SK-N-SH (cell line): ENCODE measurements around the gene ERI3. TPM values are rescaled to one million over a fixed set of nuclear protein-coding genes. Genes with fewer than 3 reads are reported as not detected.

Source experiments
- CTCF ChIA-PET: fragments of 300-600, 350-600 bp; formaldehyde crosslinking; extraction: SDS; loops from one replicate; lab custom pipeline; 2021; lab: Yijun Ruan, JAX
- POLR2A ChIA-PET: fragments of 350-600 bp; sonication (Branson Sonifier 250); formaldehyde crosslinking; extraction: SDS; loops from one replicate; lab custom pipeline; 2020; ENCODE audit warnings: antibody characterized with exemption, inconsistent platforms; lab: Yijun Ruan, JAX
- DNase-seq: peaks from one replicate; pipeline ENCODE4 v3.0.0; 2012
- H2AFZ ChIP-seq: fragments of 200-600 bp; sonication (generic); 2 replicates; pipeline ENCODE4 v1.8.1; 2016; ENCODE audit warnings: antibody characterized with exemption, mild to moderate bottlenecking, low read depth
- H3F3A ChIP-seq: fragments of 200-600 bp; sonication (generic); replicated peaks from 2 replicates; pipeline ENCODE3; 2016; ENCODE audit warnings: antibody characterized with exemption, mild to moderate bottlenecking; ENCODE audit not compliant: insufficient read depth
- H3K27ac ChIP-seq, 2 experiments: fragments of 200-500 bp in 1 of 2; fragments of 200-600 bp in 1 of 2; sonication (Bioruptor generic) in 1 of 2; sonication (generic), shearing (Covaris generic) in 1 of 2; 2 replicates each; pipeline versions ENCODE4 v1.5.1 to v1.6.1; 2014 to 2016; ENCODE audit warnings: low read depth in 2 of 2, inconsistent platforms in 1 of 2, low read length in 1 of 2, mild to moderate bottlenecking in 1 of 2, mixed read lengths in 1 of 2
- H3K27me3 ChIP-seq: fragments of 200-600 bp; sonication (generic), shearing (Covaris generic); 2 replicates; pipeline ENCODE4 v1.6.1; 2016; ENCODE audit warnings: mixed run types; ENCODE audit not compliant: insufficient read depth
- H3K36me3 ChIP-seq, 2 experiments: fragments of 200-500 bp in 1 of 2; fragments of 200-600 bp in 1 of 2; sonication (Bioruptor generic) in 1 of 2; sonication (generic) in 1 of 2; replicated peaks in 1 of 2; 2 replicates each; pipeline versions ENCODE3 to v1.5.1; 2014 to 2016; ENCODE audit warnings: low read length in 1 of 2, mild to moderate bottlenecking in 1 of 2; ENCODE audit not compliant: insufficient read depth in 2 of 2, control insufficient read depth in 1 of 2
- H3K4me1 ChIP-seq, 2 experiments: fragments of 200-500 bp in 1 of 2; fragments of 200-600 bp in 1 of 2; sonication (Bioruptor generic) in 1 of 2; sonication (generic), shearing (Covaris generic) in 1 of 2; 2 replicates each; pipeline versions ENCODE4 v1.5.1 to v1.6.1; 2014 to 2016; ENCODE audit warnings: low read depth in 1 of 2, low read length in 1 of 2, mixed run types in 1 of 2; ENCODE audit not compliant: insufficient read depth in 2 of 2, control insufficient read depth in 1 of 2
- H3K4me2 ChIP-seq: fragments of 200-600 bp; sonication (generic), shearing (Covaris generic); 2 replicates; pipeline ENCODE4 v1.6.1; 2017; ENCODE audit warnings: mixed run types
- H3K4me3 ChIP-seq, 2 experiments: fragments of 200-500 bp in 1 of 2; fragments of 200-600 bp in 1 of 2; sonication (Bioruptor generic) in 1 of 2; sonication (generic), shearing (Covaris generic) in 1 of 2; 2 replicates each; pipeline versions ENCODE4 v1.5.1 to v1.8.1; 2014 to 2016; ENCODE audit warnings: low read depth in 2 of 2, inconsistent platforms in 1 of 2, low read length in 1 of 2, mild to moderate bottlenecking in 1 of 2, mixed read lengths in 1 of 2, moderate library complexity in 1 of 2
- H3K79me2 ChIP-seq: fragments of 200-600 bp; sonication (generic); 2 replicates; pipeline ENCODE4 v1.8.1; 2017; ENCODE audit warnings: mild to moderate bottlenecking; ENCODE audit not compliant: insufficient read depth
- H3K9ac ChIP-seq: fragments of 200-600 bp; sonication (generic); 2 replicates; pipeline ENCODE4 v1.6.1; 2017; ENCODE audit warnings: mixed run types
- H3K9me2 ChIP-seq: fragments of 200-600 bp; sonication (generic); 2 replicates; pipeline ENCODE4 v1.6.1; 2017; ENCODE audit warnings: mixed run types
- H3K9me3 ChIP-seq: fragments of 200-600 bp; sonication (generic); 2 replicates; pipeline ENCODE4 v1.6.1; 2017; ENCODE audit warnings: mixed run types, mild to moderate bottlenecking, moderate library complexity
- H4K20me1 ChIP-seq: fragments of 200-600 bp; sonication (generic); 2 replicates; pipeline ENCODE4 v1.6.1; 2017; ENCODE audit warnings: mild to moderate bottlenecking, mixed run types; ENCODE audit not compliant: insufficient read depth
- ELF1 ChIP-seq: IDR thresholded peaks from 2 replicates; pipeline ENCODE4 v1.4.0; 2012
- EZH2phosphoT487 ChIP-seq: fragments of 200-600 bp; sonication (generic); IDR thresholded peaks from 2 replicates; pipeline ENCODE4 v1.6.1; 2017; ENCODE audit warnings: low read depth, mixed run types, mild to moderate bottlenecking, antibody characterized with exemption, moderate library complexity, borderline replicate concordance
- FOSL2 ChIP-seq: IDR thresholded peaks from 2 replicates; pipeline ENCODE4 v1.4.0; 2012; ENCODE audit warnings: low read depth, mild to moderate bottlenecking, moderate library complexity, borderline replicate concordance
- FOXM1 ChIP-seq: IDR thresholded peaks from 2 replicates; pipeline ENCODE4 v1.4.0; 2012; ENCODE audit warnings: low read depth, mild to moderate bottlenecking
- MEF2A ChIP-seq: IDR thresholded peaks from 2 replicates; pipeline ENCODE4 v1.4.0; 2012; ENCODE audit warnings: low read depth, borderline replicate concordance
- NFIC ChIP-seq: IDR thresholded peaks from 2 replicates; pipeline ENCODE4 v1.4.0; 2012; ENCODE audit warnings: borderline replicate concordance
- PBX3 ChIP-seq: IDR thresholded peaks from 2 replicates; pipeline ENCODE4; 2012
- REST ChIP-seq: IDR thresholded peaks from 2 replicates; pipeline ENCODE4 v1.6.1; 2012; ENCODE audit warnings: mild to moderate bottlenecking, low read depth, low read length, moderate library complexity
- RFX5 ChIP-seq: IDR thresholded peaks from 2 replicates; pipeline ENCODE4 v1.6.1; 2012; ENCODE audit warnings: mild to moderate bottlenecking, improper control_type of control experiment, low read length
- SIN3A ChIP-seq: IDR thresholded peaks from 2 replicates; pipeline ENCODE4 v1.6.1; 2012; ENCODE audit warnings: low read depth, mild to moderate bottlenecking, low read length, moderate library complexity, borderline replicate concordance
- SMC3 ChIP-seq: IDR thresholded peaks from 2 replicates; pipeline ENCODE4 v1.6.1; 2012; ENCODE audit warnings: low read depth, low read length, improper control_type of control experiment
- TEAD4 ChIP-seq: IDR thresholded peaks from 2 replicates; pipeline ENCODE4 v1.4.0; 2012; ENCODE audit warnings: mild to moderate bottlenecking, borderline replicate concordance; ENCODE audit not compliant: insufficient read depth
- WGBS: methylation state at CpG from one replicate; pipeline ENCODE4 v1.1.6; 2017; ENCODE audit warnings: low lambda C conversion rate; 5-methylcytosine and 5-hydroxymethylcytosine counted together
- polyA plus RNA-seq, 3 experiments: library from polyadenylated mRNA; depleted of rRNA; stranded (reverse); fragments of >200 nt; gene quantifications; 2 replicates each; pipeline ENCODE4 v1.2.3, GENCODE V29; 2012
- TF ChIP-seq, protein P1 (sequence below): IDR thresholded peaks from 2 replicates; pipeline ENCODE4 v1.4.0; 2012; ENCODE audit warnings: low read depth, borderline replicate concordance

The ERI3 gene
- polyA plus RNA-seq, 1 of the 3 experiments (the other 2 are of a cell fraction) = 60.7 TPM

GRCh38 chr1:44219301-44219626 lies 135.8 kb downstream of the ERI3 start:
- no peak overlapping the region for H2AFZ ChIP-seq
- H3K36me3 ChIP-seq = peaks cover 13 to 65% of the 10 kb centered on the region in 2 experiments
- peaks cover 0 to 5% of the 10 kb centered on the region in 2 experiments; a peak in 1 of 4 replicates for H3K4me1 ChIP-seq
- DNase-seq = no peak
- H3K27me3 ChIP-seq = no peaks in the 10 kb centered on the region
- no peak overlapping the region for H3K27ac ChIP-seq
- H4K20me1 ChIP-seq = no peaks in the 10 kb centered on the region
- no peaks in the 10 kb centered on the region for H3K9me3 ChIP-seq
- POLR2A ChIA-PET = no interaction called here
- 100% methylated on average over 1 of the region's 6 CpGs for WGBS
- H3K4me3 ChIP-seq = no peak overlapping the region
- TF ChIP-seq NFIC (no peak), RFX5 (no peak), ELF1 (no peak), SMC3 (no peak)
- TF ChIP-seq, protein P1, sequence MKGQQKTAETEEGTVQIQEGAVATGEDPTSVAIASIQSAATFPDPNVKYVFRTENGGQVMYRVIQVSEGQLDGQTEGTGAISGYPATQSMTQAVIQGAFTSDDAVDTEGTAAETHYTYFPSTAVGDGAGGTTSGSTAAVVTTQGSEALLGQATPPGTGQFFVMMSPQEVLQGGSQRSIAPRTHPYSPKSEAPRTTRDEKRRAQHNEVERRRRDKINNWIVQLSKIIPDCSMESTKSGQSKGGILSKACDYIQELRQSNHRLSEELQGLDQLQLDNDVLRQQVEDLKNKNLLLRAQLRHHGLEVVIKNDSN = no peak
- peaks cover under 1% of the 10 kb centered on the region; the same call in 1 of the 2 replicates for H3K79me2 ChIP-seq
- no peaks in the 10 kb centered on the region for H3K9me2 ChIP-seq
- peaks cover 12% of the 10 kb centered on the region for H3F3A ChIP-seq
- CTCF ChIA-PET = interaction anchor here (1.2 to 6.5 kb wide), 9 partner anchors 9 to 374 kb away, joined by 3 to 89 read pairs (median 45); no protein-coding TSS in a partner anchor
- H3K4me2 ChIP-seq = no peak overlapping the region
- H3K9ac ChIP-seq = no peak overlapping the region

DNA sequence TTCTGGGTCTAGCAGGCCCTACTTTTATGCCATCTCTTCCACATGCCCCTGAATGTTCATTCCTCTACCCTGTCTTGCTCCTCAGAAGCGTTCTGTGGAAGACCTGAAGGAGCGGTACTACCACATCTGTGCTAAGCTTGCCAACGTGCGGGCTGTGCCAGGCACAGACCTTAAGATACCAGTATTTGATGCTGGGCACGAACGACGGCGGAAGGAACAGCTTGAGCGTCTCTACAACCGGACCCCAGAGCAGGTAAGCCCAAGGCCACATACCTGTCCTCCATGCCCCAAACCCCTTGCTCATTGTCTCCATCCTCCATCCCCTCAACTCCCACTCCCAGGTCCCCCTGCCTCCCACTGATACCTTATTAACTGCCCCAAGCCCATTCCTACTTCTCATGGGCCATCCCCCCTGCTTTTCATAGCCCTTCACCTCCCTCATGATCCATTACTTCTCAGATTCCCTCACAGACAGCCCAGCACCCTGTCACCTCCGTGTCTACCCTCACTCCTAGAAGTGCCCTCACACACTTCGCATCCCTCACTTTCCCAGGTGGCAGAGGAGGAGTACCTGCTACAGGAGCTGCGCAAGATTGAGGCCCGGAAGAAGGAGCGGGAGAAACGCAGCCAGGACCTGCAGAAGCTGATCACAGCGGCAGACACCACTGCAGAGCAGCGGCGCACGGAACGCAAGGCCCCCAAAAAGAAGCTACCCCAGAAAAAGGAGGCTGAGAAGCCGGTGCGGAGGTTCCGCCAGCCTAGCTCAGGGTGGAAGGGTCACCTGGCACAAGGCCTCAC lies 136.4 kb downstream of the ERI3 start:
- no peaks in the 10 kb centered on the region for H3K27me3 ChIP-seq
- POLR2A ChIA-PET = no interaction called here
- 91% methylated on average over 21 of the region's 24 CpGs for WGBS
- no peak for DNase-seq
- no peak overlapping the region for H3K27ac ChIP-seq
- no peak overlapping the region for H3K4me3 ChIP-seq
- H3F3A ChIP-seq = peaks cover 12% of the 10 kb centered on the region
- CTCF ChIA-PET = interaction anchor here (0.5 to 6.5 kb wide), 43 partner anchors 9 to 440 kb away, joined by 3 to 89 read pairs (median 7); no protein-coding TSS in a partner anchor
- no peak overlapping the region for H3K4me2 ChIP-seq
- no peak overlapping the region for H3K9ac ChIP-seq
- H3K4me1 ChIP-seq = peaks cover 0 to 11% of the 10 kb centered on the region in 2 experiments; a peak in 1 of 4 replicates
- peaks cover 13 to 65% of the 10 kb centered on the region in 2 experiments for H3K36me3 ChIP-seq
- no peak overlapping the region for H2AFZ ChIP-seq
- no peaks in the 10 kb centered on the region for H3K9me2 ChIP-seq
- no peak for TF ChIP-seq MEF2A
- TF ChIP-seq EZH2phosphoT487 = no peak
- no peak for TF ChIP-seq SIN3A
- TF ChIP-seq TEAD4 = no peak
- no peak for TF ChIP-seq FOSL2
- TF ChIP-seq REST = no peak
- TF ChIP-seq PBX3 = no peak
- no peak for TF ChIP-seq FOXM1
- H3K79me2 ChIP-seq = peaks cover 6% of the 10 kb centered on the region
- H3K9me3 ChIP-seq = no peaks in the 10 kb centered on the region
- no peaks in the 10 kb centered on the region for H4K20me1 ChIP-seq
